Activated CD4-positive, alpha-beta T cell treated with anti-CD3 and anti-CD28 coated beads, Interleukin-2, amount 50 U/mL, for 24 hours (primary cell): Measurements from ENCODE around the gene FAM193A.
"Not testable (repeated sequence)": the region's sequence is repeated elsewhere in the genome, so short reads cannot be mapped to it uniquely, and the experiment has no call there.

ENCODE experiments used
- DNase-seq, 2 donors: peaks; one replicate each; pipeline ENCODE4 v3.0.0-alpha.2; 2020; ENCODE audit warnings: low read depth in 1 of 2, low spot score in 1 of 2

The FAM193A gene

GRCh38 chr4:2515830-2516550 lies 20.5 kb upstream of the FAM193A start:
- no peak for DNase-seq

- DNase-seq, result no peak
These were observed 19.8 kb upstream of the FAM193A start for GRCh38 chr4:2516635-2517034.

GRCh38 chr4:2526559-2526958 lies 9.9 kb upstream of the FAM193A start:
- DNase-seq, result no peak

- no peak for DNase-seq
These were observed 1.5 kb upstream of the FAM193A start for GRCh38 chr4:2534904-2535375.

- DNase-seq, result peak; percentile 17 to 28
These were observed 863 bp upstream of the FAM193A start for GRCh38 chr4:2535376-2536192.

- DNase-seq, result peak; percentile 21 to 46
These were observed 774 bp downstream of the FAM193A start for GRCh38 chr4:2537011-2537830.

GRCh38 chr4:2543580-2544191 lies 7.2 kb downstream of the FAM193A start:
- not testable (repeated sequence) for DNase-seq

- no peak for DNase-seq
These were observed 9.0 kb downstream of the FAM193A start for GRCh38 chr4:2545321-2546013.

GRCh38 chr4:2546286-2546823 lies 9.9 kb downstream of the FAM193A start:
- DNase-seq, result no peak

GRCh38 chr4:2546961-2547691 lies 10.7 kb downstream of the FAM193A start:
- not testable (repeated sequence) for DNase-seq

GRCh38 chr4:2551118-2551517 lies 14.7 kb downstream of the FAM193A start:
- DNase-seq, result no peak

- DNase-seq, result no peak
These were observed 16.4 kb downstream of the FAM193A start for GRCh38 chr4:2552806-2553205.

- DNase-seq, result no peak
These were observed 21.9 kb downstream of the FAM193A start for GRCh38 chr4:2558301-2558700.

GRCh38 chr4:2560167-2560566 lies 23.7 kb downstream of the FAM193A start:
- DNase-seq, result no peak

GRCh38 chr4:2565533-2565932 lies 29.1 kb downstream of the FAM193A start:
- no peak for DNase-seq

GRCh38 chr4:2570036-2570435 lies 33.6 kb downstream of the FAM193A start:
- DNase-seq, result no peak

GRCh38 chr4:2570551-2571222 lies 34.2 kb downstream of the FAM193A start:
- DNase-seq, result peak; percentile 12 to 25

GRCh38 chr4:2572076-2572475 lies 35.6 kb downstream of the FAM193A start:
- no peak for DNase-seq

GRCh38 chr4:2572866-2573265 lies 36.4 kb downstream of the FAM193A start:
- DNase-seq, result no peak
